Progenitor cell of endocrine pancreas (in vitro differentiated cells): ENCODE results near the gene TNFAIP8. TPM values are rescaled to one million over a fixed set of nuclear protein-coding genes. Genes with fewer than 3 reads are reported as not detected.
"Not testable (repeated sequence)": the region's sequence is repeated elsewhere in the genome, so short reads cannot be mapped to it uniquely, and the experiment has no call there.

Experiments
- DNase-seq: peaks from one replicate; pipeline ENCODE4 v3.0.0; 2021; ENCODE audit warnings: low spot score; ENCODE audit not compliant: unreplicated experiment
- H3K27ac Mint-ChIP-seq: 2 replicates; pipeline ENCODE4 v1.8.0; 2021; ENCODE audit warnings: mild to moderate bottlenecking, moderate library complexity, mixed read lengths
- H3K27me3 Mint-ChIP-seq: 2 replicates; pipeline ENCODE4 v1.8.0; 2021; ENCODE audit warnings: mixed read lengths
- H3K36me3 Mint-ChIP-seq: 2 replicates; pipeline ENCODE4 v1.8.0; 2022; ENCODE audit warnings: mixed read lengths; ENCODE audit not compliant: insufficient read depth
- H3K4me1 Mint-ChIP-seq: 2 replicates; pipeline ENCODE4 v1.8.0; 2021; ENCODE audit warnings: low read depth, mixed read lengths
- H3K4me3 Mint-ChIP-seq: 2 replicates; pipeline ENCODE4 v1.8.0; 2021; ENCODE audit warnings: low read depth, mild to moderate bottlenecking, moderate library complexity, mixed read lengths
- H3K9me3 Mint-ChIP-seq: 2 replicates; pipeline ENCODE4 v1.8.0; 2021; ENCODE audit warnings: low read depth, mixed read lengths
- CTCF ChIP-seq: fragments of 200-600 bp; sonication (generic); IDR thresholded peaks from one replicate; pipeline ENCODE4 v1.5.0; 2021; ENCODE audit warnings: antibody characterized with exemption, mild to moderate bottlenecking; ENCODE audit not compliant: unreplicated experiment
- total RNA-seq: library from RNA; stranded (reverse); gene quantifications from 2 replicates; pipeline ENCODE4 v1.2.1, GENCODE V29; 2021

The TNFAIP8 gene
- total RNA-seq, 1 donor from 2014 or later: 8.0 TPM

- H3K4me3 Mint-ChIP-seq: no peak overlapping the region
- TF ChIP-seq CTCF: no peak
- H3K9me3 Mint-ChIP-seq: peaks cover 41% of the 10 kb centered on the region
- no peak overlapping the region for H3K27ac Mint-ChIP-seq
- DNase-seq: no peak
- no peaks in the 10 kb centered on the region for H3K27me3 Mint-ChIP-seq
- peaks cover 3% of the 10 kb centered on the region for H3K36me3 Mint-ChIP-seq
- peaks cover 5% of the 10 kb centered on the region for H3K4me1 Mint-ChIP-seq
These were observed 83.4 kb downstream of the TNFAIP8 start for GRCh38 chr5:119439140-119439631.

GRCh38 chr5:119439632-119440031, 83.8 kb downstream of the TNFAIP8 start:
- H3K27ac Mint-ChIP-seq: not testable (repeated sequence)

GRCh38 chr5:119444643-119445042, 88.8 kb downstream of the TNFAIP8 start:
- not testable (repeated sequence) for H3K27ac Mint-ChIP-seq, H3K4me3 Mint-ChIP-seq
- H3K9me3 Mint-ChIP-seq: peaks cover 30% of the 10 kb centered on the region

More at GRCh38 chr5:119439632-119440031, 83.8 kb downstream of the TNFAIP8 start:
- not testable (repeated sequence) for H3K36me3 Mint-ChIP-seq, H3K27me3 Mint-ChIP-seq, DNase-seq, H3K4me3 Mint-ChIP-seq, H3K4me1 Mint-ChIP-seq
- peaks cover 42% of the 10 kb centered on the region for H3K9me3 Mint-ChIP-seq

GRCh38 chr5:119445544-119445943, 89.7 kb downstream of the TNFAIP8 start:
- H3K9me3 Mint-ChIP-seq: peaks cover 26% of the 10 kb centered on the region
- H3K4me1 Mint-ChIP-seq: no peaks in the 10 kb centered on the region
- H3K4me3 Mint-ChIP-seq: no peak overlapping the region
- H3K36me3 Mint-ChIP-seq: no peaks in the 10 kb centered on the region
- H3K27me3 Mint-ChIP-seq: no peaks in the 10 kb centered on the region
- no peak for TF ChIP-seq CTCF
- H3K27ac Mint-ChIP-seq: no peak overlapping the region
- DNase-seq: no peak

More at GRCh38 chr5:119444643-119445042, 88.8 kb downstream of the TNFAIP8 start:
- DNase-seq, H3K4me1 Mint-ChIP-seq, H3K36me3 Mint-ChIP-seq, H3K27me3 Mint-ChIP-seq: not testable (repeated sequence)

Other genes starting within 250 kb of the TNFAIP8 start
- 248 and 285 TPM in 2 replicates for gene HSD17B4, start 96.5 kb downstream of the TNFAIP8 start, total RNA-seq